BLaER1 (cell line): ENCODE measurements around the gene PCBP3.

ENCODE experiments used
- H3K27ac ChIP-seq: shearing (Covaris generic); formaldehyde crosslinking; 2 replicates; pipeline ENCODE4 v1.8.1; 2022
- H3K27me3 ChIP-seq: shearing (Covaris generic); formaldehyde crosslinking; 2 replicates; pipeline ENCODE4 v1.8.1; 2022
- H3K36me3 ChIP-seq: shearing (Covaris generic); formaldehyde crosslinking; 2 replicates; pipeline ENCODE4 v1.8.1; 2022
- H3K4me1 ChIP-seq: shearing (Covaris generic); formaldehyde crosslinking; 2 replicates; pipeline ENCODE4 v1.8.1; 2022
- H3K4me2 ChIP-seq: shearing (Covaris generic); formaldehyde crosslinking; 2 replicates; pipeline ENCODE4 v1.8.1; 2022
- H3K4me3 ChIP-seq: shearing (Covaris generic); formaldehyde crosslinking; 2 replicates; pipeline ENCODE4 v1.8.1; 2022
- H3K9ac ChIP-seq: shearing (Covaris generic); formaldehyde crosslinking; 2 replicates; pipeline ENCODE4 v1.8.1; 2022
- H3K9me3 ChIP-seq: shearing (Covaris generic); formaldehyde crosslinking; 2 replicates; pipeline ENCODE4 v1.8.1; 2022
- H4K20me1 ChIP-seq: shearing (Covaris generic); formaldehyde crosslinking; 2 replicates; pipeline ENCODE4 v1.8.1; 2022
- Cebpa-rat ChIP-seq: shearing (Covaris generic); IDR thresholded peaks from 2 replicates; pipeline ENCODE4 v1.8.1; 2022

Gene PCBP3

GRCh38 chr21:45772180-45772579 is 128.7 kb downstream of the PCBP3 start:
- TF ChIP-seq Cebpa-rat, result no peak
- H3K4me3 ChIP-seq, result no peak overlapping the region
- H3K4me2 ChIP-seq, result no peak overlapping the region
- peaks cover 45% of the 10 kb centered on the region for H3K9me3 ChIP-seq
- peaks cover 35% of the 10 kb centered on the region for H3K36me3 ChIP-seq
- H4K20me1 ChIP-seq, result peaks cover 27% of the 10 kb centered on the region; the same call in 1 of the 2 replicates
- H3K4me1 ChIP-seq, result peaks cover 21% of the 10 kb centered on the region
- H3K9ac ChIP-seq, result no peak overlapping the region
- no peaks in the 10 kb centered on the region for H3K27me3 ChIP-seq
- no peak overlapping the region for H3K27ac ChIP-seq

- peak overlapping the region; percentile 5; the same call in 1 of the 2 replicates for H3K4me2 ChIP-seq
- H3K36me3 ChIP-seq, result peaks cover 32% of the 10 kb centered on the region
- H3K9me3 ChIP-seq, result peaks cover 64% of the 10 kb centered on the region
- no peak overlapping the region for H3K27ac ChIP-seq
- H3K4me1 ChIP-seq, result peaks cover 7% of the 10 kb centered on the region; the same call in 1 of the 2 replicates
- no peaks in the 10 kb centered on the region for H3K27me3 ChIP-seq
- H3K9ac ChIP-seq, result no peak overlapping the region
- TF ChIP-seq Cebpa-rat, result no peak
- 0 out of 2 replicates have a peak, but pooled peaks cover 8% of the 10 kb centered on the region for H4K20me1 ChIP-seq
- no peak overlapping the region for H3K4me3 ChIP-seq
Measured at GRCh38 chr21:45774291-45774690, 130.8 kb downstream of the PCBP3 start.

- no peak overlapping the region for H3K4me3 ChIP-seq
- peaks cover 30% of the 10 kb centered on the region for H3K36me3 ChIP-seq
- no peaks in the 10 kb centered on the region for H3K27me3 ChIP-seq
- no peak overlapping the region for H3K27ac ChIP-seq
- peaks cover 14% of the 10 kb centered on the region; the same call in 1 of the 2 replicates for H3K4me1 ChIP-seq
- peaks cover 64% of the 10 kb centered on the region for H3K9me3 ChIP-seq
- 0 out of 2 replicates have a peak, but pooled peaks cover 9% of the 10 kb centered on the region for H4K20me1 ChIP-seq
- H3K9ac ChIP-seq, result no peak overlapping the region
- no peak overlapping the region for H3K4me2 ChIP-seq
- TF ChIP-seq Cebpa-rat, result no peak
Measured at GRCh38 chr21:45776971-45777370, 133.4 kb downstream of the PCBP3 start.

- Histone ChIP-seq H3K4me3 (no peak overlapping the region), H3K9ac (no peak overlapping the region), H4K20me1 (peaks cover 9% of the 10 kb centered on the region; the same call in 1 of the 2 replicates), H3K4me1 (peaks cover 14% of the 10 kb centered on the region; the same call in 1 of the 2 replicates), H3K36me3 (peaks cover 30% of the 10 kb centered on the region), H3K27ac (no peak overlapping the region), H3K4me2 (no peak overlapping the region), H3K9me3 (peaks cover 51% of the 10 kb centered on the region), H3K27me3 (no peaks in the 10 kb centered on the region)
- no peak for TF ChIP-seq Cebpa-rat
Measured at GRCh38 chr21:45778686-45779085, 135.2 kb downstream of the PCBP3 start.

- Histone ChIP-seq H3K27me3 (no peaks in the 10 kb centered on the region), H3K4me2 (no peak overlapping the region), H4K20me1 (peaks cover 9% of the 10 kb centered on the region; the same call in 1 of the 2 replicates), H3K4me1 (peaks cover 11% of the 10 kb centered on the region; the same call in 1 of the 2 replicates), H3K27ac (no peak overlapping the region), H3K4me3 (no peak overlapping the region), H3K9ac (no peak overlapping the region), H3K9me3 (peaks cover 46% of the 10 kb centered on the region), H3K36me3 (peaks cover 30% of the 10 kb centered on the region)
- no peak for TF ChIP-seq Cebpa-rat
Measured at GRCh38 chr21:45779226-45779625, 135.7 kb downstream of the PCBP3 start.

- H3K36me3 ChIP-seq, result peaks cover 30% of the 10 kb centered on the region
- 0 out of 2 replicates have a peak, but pooled peaks cover 7% of the 10 kb centered on the region for H3K4me1 ChIP-seq
- peaks cover 41% of the 10 kb centered on the region for H3K9me3 ChIP-seq
- no peaks in the 10 kb centered on the region for H3K27me3 ChIP-seq
- H4K20me1 ChIP-seq, result peaks cover 9% of the 10 kb centered on the region; the same call in 1 of the 2 replicates
- no peak overlapping the region for H3K4me2 ChIP-seq
- H3K27ac ChIP-seq, result no peak overlapping the region
- no peak overlapping the region; the same call in 1 of the 2 replicates for H3K9ac ChIP-seq
- no peak for TF ChIP-seq Cebpa-rat
- H3K4me3 ChIP-seq, result no peak overlapping the region
Measured at GRCh38 chr21:45780647-45781046, 137.1 kb downstream of the PCBP3 start.

GRCh38 chr21:45781741-45782140 is 138.2 kb downstream of the PCBP3 start:
- peaks cover 9% of the 10 kb centered on the region; the same call in 1 of the 2 replicates for H4K20me1 ChIP-seq
- no peak for TF ChIP-seq Cebpa-rat
- H3K4me3 ChIP-seq, result no peak overlapping the region
- no peak overlapping the region for H3K9ac ChIP-seq
- H3K4me1 ChIP-seq, result 0 out of 2 replicates have a peak, but pooled peaks cover 7% of the 10 kb centered on the region
- H3K27ac ChIP-seq, result no peak overlapping the region
- H3K27me3 ChIP-seq, result no peaks in the 10 kb centered on the region
- peaks cover 29% of the 10 kb centered on the region for H3K36me3 ChIP-seq
- no peak overlapping the region for H3K4me2 ChIP-seq
- peaks cover 30% of the 10 kb centered on the region for H3K9me3 ChIP-seq

- no peak overlapping the region for H3K4me2 ChIP-seq
- H3K4me3 ChIP-seq, result no peak overlapping the region
- peaks cover 24% of the 10 kb centered on the region; the same call in 1 of the 2 replicates for H3K36me3 ChIP-seq
- TF ChIP-seq Cebpa-rat, result no peak
- no peaks in the 10 kb centered on the region for H3K27me3 ChIP-seq
- H4K20me1 ChIP-seq, result peaks cover 37% of the 10 kb centered on the region
- 0 out of 2 replicates have a peak, but pooled peaks cover 5% of the 10 kb centered on the region for H3K9me3 ChIP-seq
- no peak overlapping the region for H3K27ac ChIP-seq
- peaks cover 13% of the 10 kb centered on the region; the same call in 1 of the 2 replicates for H3K4me1 ChIP-seq
- no peak overlapping the region for H3K9ac ChIP-seq
Measured at GRCh38 chr21:45786660-45787059, 143.1 kb downstream of the PCBP3 start.

- H3K9me3 ChIP-seq, result 0 out of 2 replicates have a peak, but pooled peaks cover 5% of the 10 kb centered on the region
- H3K4me2 ChIP-seq, result no peak overlapping the region
- no peak for TF ChIP-seq Cebpa-rat
- H3K27ac ChIP-seq, result no peak overlapping the region
- H3K4me1 ChIP-seq, result peaks cover 19% of the 10 kb centered on the region; the same call in 1 of the 2 replicates
- H3K9ac ChIP-seq, result no peak overlapping the region
- H3K4me3 ChIP-seq, result no peak overlapping the region
- peaks cover 44% of the 10 kb centered on the region for H4K20me1 ChIP-seq
- H3K27me3 ChIP-seq, result no peaks in the 10 kb centered on the region
- H3K36me3 ChIP-seq, result peaks cover 30% of the 10 kb centered on the region; the same call in 1 of the 2 replicates
Measured at GRCh38 chr21:45787371-45787770, 143.8 kb downstream of the PCBP3 start.

- Histone ChIP-seq H3K27ac (no peak overlapping the region), H4K20me1 (peaks cover 53% of the 10 kb centered on the region), H3K27me3 (no peaks in the 10 kb centered on the region), H3K4me2 (no peak overlapping the region), H3K4me1 (peaks cover 19% of the 10 kb centered on the region; the same call in 1 of the 2 replicates), H3K9ac (no peak overlapping the region), H3K9me3 (0 out of 2 replicates have a peak, but pooled peaks cover 5% of the 10 kb centered on the region), H3K4me3 (no peak overlapping the region), H3K36me3 (peaks cover 38% of the 10 kb centered on the region)
- no peak for TF ChIP-seq Cebpa-rat
Measured at GRCh38 chr21:45788198-45788597, 144.7 kb downstream of the PCBP3 start.
